Skeletal muscle satellite cell (primary cell): Measurements from ENCODE around the gene GYG1.
"Not testable (repeated sequence)": the region's sequence is repeated elsewhere in the genome, so short reads cannot be mapped to it uniquely, and the experiment has no call there.

Experiments used
- H3K27me3 ChIP-seq: 2 replicates; pipeline ENCODE4 v1.7.0; 2013; ENCODE audit warnings: low read length; ENCODE audit not compliant: control insufficient read depth, insufficient read depth
- H3K36me3 ChIP-seq: 2 replicates; pipeline ENCODE4 v1.7.0; 2013; ENCODE audit warnings: mild to moderate bottlenecking, control low read depth, low read length; ENCODE audit not compliant: insufficient read depth
- H3K4me1 ChIP-seq: 2 replicates; pipeline ENCODE4 v1.7.0; 2013; ENCODE audit warnings: low read length; ENCODE audit not compliant: control insufficient read depth, insufficient read depth
- H3K4me2 ChIP-seq: 2 replicates; pipeline ENCODE4 v1.7.0; 2013; ENCODE audit warnings: mild to moderate bottlenecking, low read length
- H3K4me3 ChIP-seq: 2 replicates; pipeline ENCODE4 v1.7.0; 2013; ENCODE audit warnings: low read length
- H3K9ac ChIP-seq: 2 replicates; pipeline ENCODE4 v1.7.0; 2013; ENCODE audit warnings: mild to moderate bottlenecking, low read depth, low read length, moderate library complexity
- H3K9me3 ChIP-seq: replicated peaks from 2 replicates; pipeline ENCODE4 v1.7.0; 2013; ENCODE audit warnings: mild to moderate bottlenecking, control low read depth, low read length

Gene GYG1

DNA sequence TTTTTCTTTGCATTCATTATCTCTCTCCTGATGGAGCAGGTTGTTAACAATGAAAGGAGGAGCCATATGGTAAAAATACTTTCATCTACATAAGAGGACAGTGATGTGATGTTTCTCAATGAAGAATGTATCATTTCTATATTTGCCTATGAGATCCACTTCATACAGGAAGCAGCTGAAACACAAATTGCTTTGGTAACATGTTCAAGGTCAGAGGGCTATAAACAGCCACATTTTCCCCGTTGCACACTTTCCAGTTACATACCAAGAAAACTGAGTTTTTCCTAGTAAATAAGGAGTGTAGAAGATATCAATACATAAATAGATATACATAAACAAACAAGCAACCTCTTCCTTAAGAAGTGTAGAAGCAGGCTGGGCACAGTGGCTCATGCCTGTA is 32.6 kb upstream of the GYG1 start:
- Histone ChIP-seq H3K9me3 (no peaks in the 10 kb centered on the region), H3K27me3 (no peaks in the 10 kb centered on the region), H3K4me2 (no peak overlapping the region), H3K9ac (no peak overlapping the region), H3K4me3 (no peak overlapping the region), H3K36me3 (no peaks in the 10 kb centered on the region), H3K4me1 (peaks cover 10% of the 10 kb centered on the region)

DNA sequence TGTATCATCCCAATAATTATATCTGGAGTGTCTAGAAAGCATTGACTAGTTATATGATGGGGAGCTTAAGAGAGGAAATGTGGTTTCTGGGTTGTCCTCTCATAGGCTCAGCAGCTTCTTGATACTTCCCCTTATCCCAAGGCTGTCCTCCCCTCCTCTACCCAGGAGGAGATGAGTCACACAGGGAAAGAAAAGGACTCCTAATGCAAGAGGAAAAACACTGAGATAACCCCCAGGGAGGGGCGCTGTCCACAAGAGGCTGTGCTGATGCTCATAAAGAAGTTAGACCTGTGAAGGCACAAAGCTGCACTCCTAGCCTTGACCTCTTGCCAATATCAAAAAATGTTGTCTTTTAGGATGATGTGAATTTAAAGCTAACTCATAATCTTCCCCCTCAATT is 28.8 kb upstream of the GYG1 start:
- Histone ChIP-seq H3K9ac (no peak overlapping the region), H3K4me3 (no peak overlapping the region), H3K36me3 (no peaks in the 10 kb centered on the region), H3K9me3 (no peaks in the 10 kb centered on the region), H3K4me1 (no peaks in the 10 kb centered on the region), H3K27me3 (no peaks in the 10 kb centered on the region), H3K4me2 (no peak overlapping the region)

DNA sequence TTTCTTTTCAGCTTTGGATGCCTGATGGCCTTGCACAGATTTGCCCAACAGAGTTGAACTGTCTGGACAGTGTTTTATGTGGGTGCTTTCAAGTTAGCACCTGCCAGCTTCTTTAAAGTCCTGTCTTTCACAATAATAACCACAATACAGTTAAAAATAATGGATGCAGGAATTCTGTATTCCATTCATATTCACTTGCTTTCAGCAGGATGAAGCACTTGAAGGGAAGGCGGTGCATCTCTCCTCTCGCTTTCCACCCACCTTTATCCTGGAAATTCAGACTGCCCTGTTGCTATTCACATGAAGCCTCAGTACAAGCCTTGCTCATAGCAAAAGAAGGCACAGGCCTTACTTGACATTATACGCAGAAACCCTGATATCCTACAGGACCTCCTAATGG is 26.5 kb upstream of the GYG1 start:
- no peaks in the 10 kb centered on the region for H3K4me1 ChIP-seq
- H3K4me2 ChIP-seq, result no peak overlapping the region
- H3K9ac ChIP-seq, result no peak overlapping the region
- H3K9me3 ChIP-seq, result no peaks in the 10 kb centered on the region
- no peaks in the 10 kb centered on the region for H3K27me3 ChIP-seq
- H3K4me3 ChIP-seq, result no peak overlapping the region
- H3K36me3 ChIP-seq, result no peaks in the 10 kb centered on the region

DNA sequence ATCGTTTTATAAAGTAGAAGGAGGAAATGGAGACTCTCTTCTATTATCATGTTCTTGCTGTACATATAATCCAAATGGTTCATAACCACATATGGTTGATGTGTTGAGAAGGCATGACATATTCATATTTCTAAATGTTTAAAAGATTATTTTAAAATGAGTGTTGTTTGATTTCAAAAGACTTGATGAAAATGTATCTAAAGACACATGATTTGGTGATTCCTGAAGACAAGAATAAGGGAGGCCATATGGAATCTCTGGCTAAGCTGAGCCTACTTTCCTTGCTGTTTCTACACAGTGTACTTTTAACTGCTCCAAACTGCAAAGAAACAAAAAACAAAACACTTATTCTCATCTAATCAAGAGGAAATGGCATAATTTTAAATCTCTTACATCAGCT is 23.0 kb upstream of the GYG1 start:
- Histone ChIP-seq H3K4me3 (no peak overlapping the region), H3K9ac (no peak overlapping the region), H3K4me2 (no peak overlapping the region), H3K9me3 (no peaks in the 10 kb centered on the region), H3K27me3 (no peaks in the 10 kb centered on the region), H3K4me1 (peaks cover 6% of the 10 kb centered on the region), H3K36me3 (no peaks in the 10 kb centered on the region)

GRCh38 chr3:148970271-148970670 is 21.1 kb upstream of the GYG1 start:
- Histone ChIP-seq H3K9me3 (no peaks in the 10 kb centered on the region), H3K27me3 (no peaks in the 10 kb centered on the region), H3K36me3 (no peaks in the 10 kb centered on the region), H3K4me3 (no peak overlapping the region), H3K9ac (no peak overlapping the region), H3K4me1 (peaks cover 7% of the 10 kb centered on the region), H3K4me2 (no peak overlapping the region)

DNA sequence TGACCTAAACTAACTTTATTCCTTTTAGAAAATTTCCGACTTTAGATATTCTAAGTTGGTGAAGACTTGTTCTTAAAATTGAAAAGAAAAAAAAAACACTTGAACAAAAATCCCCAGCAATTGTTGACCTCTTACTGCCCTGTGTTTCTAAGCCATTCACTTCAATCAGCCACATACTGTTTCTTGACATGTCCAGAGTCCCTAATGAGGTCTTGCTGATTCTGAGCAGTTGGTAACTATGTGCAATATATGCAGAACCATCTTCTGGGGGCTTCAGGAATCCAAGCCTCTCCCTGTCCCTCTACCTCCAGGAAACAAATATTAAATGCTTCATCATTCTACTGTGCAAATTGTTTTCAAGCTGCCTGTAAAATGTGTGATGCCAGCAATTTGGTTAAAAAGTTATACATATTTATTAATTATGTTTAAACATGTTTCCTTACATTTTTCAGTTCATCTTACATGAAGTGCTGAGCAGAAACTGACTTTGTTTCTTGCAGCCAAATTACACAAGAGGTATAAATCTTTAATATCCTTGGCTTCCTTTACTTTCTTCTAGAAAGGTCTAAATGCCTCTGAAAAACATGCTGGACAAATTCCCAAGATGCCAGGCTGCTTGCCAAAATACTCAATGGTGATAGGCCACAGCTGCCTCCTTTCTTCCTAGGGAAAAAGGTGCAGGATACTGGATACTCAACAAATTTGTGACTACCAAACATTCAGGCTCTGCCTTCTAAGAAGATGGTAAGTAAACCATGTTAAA is 19.8 kb upstream of the GYG1 start:
- H3K4me1 ChIP-seq, result peaks cover 14% of the 10 kb centered on the region

GRCh38 chr3:148974726-148975125 is 16.6 kb upstream of the GYG1 start:
- no peaks in the 10 kb centered on the region for H3K27me3 ChIP-seq
- H3K9me3 ChIP-seq, result no peaks in the 10 kb centered on the region
- H3K36me3 ChIP-seq, result no peaks in the 10 kb centered on the region
- H3K4me3 ChIP-seq, result peak overlapping the region; percentile 68
- peak overlapping the region; percentile 66 for H3K9ac ChIP-seq
- H3K4me1 ChIP-seq, result peaks cover 14% of the 10 kb centered on the region
- peak overlapping the region; percentile 80 for H3K4me2 ChIP-seq

More for the DNA sequence above, 19.8 kb upstream of the GYG1 start:
- no peaks in the 10 kb centered on the region for H3K36me3 ChIP-seq
- no peaks in the 10 kb centered on the region for H3K27me3 ChIP-seq
- H3K4me2 ChIP-seq, result no peak overlapping the region
- no peaks in the 10 kb centered on the region for H3K9me3 ChIP-seq
- no peak overlapping the region for H3K4me3 ChIP-seq
- H3K9ac ChIP-seq, result no peak overlapping the region

GRCh38 chr3:148975248-148975647 is 16.1 kb upstream of the GYG1 start:
- Histone ChIP-seq H3K4me1 (peaks cover 14% of the 10 kb centered on the region), H3K36me3 (no peaks in the 10 kb centered on the region), H3K9ac (peak overlapping the region; percentile 66), H3K9me3 (no peaks in the 10 kb centered on the region), H3K4me3 (peak overlapping the region; percentile 68), H3K4me2 (peak overlapping the region; percentile 80), H3K27me3 (no peaks in the 10 kb centered on the region)

DNA sequence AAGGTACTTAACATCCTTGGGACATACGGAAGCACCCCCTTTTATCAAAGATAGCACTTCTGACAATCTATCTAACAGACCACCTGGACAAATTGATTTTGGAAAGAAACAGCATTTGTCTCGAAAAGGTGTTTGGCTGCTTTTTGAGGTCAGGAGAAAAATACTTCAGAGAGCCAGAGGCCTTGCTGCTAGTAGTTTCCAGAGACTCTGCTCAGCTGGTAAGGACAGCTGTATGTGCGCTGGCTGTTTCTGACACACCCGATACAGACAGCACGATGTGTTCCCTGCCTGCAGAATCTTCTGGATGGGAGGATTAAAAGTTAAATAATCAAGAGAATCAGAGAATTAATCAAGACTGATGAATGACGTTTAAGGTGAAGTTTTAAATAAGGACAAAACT is 15.6 kb upstream of the GYG1 start:
- H3K36me3 ChIP-seq, result no peaks in the 10 kb centered on the region
- peak overlapping the region; percentile 80 for H3K4me2 ChIP-seq
- peaks cover 14% of the 10 kb centered on the region for H3K4me1 ChIP-seq
- H3K27me3 ChIP-seq, result no peaks in the 10 kb centered on the region
- H3K4me3 ChIP-seq, result no peak overlapping the region
- no peaks in the 10 kb centered on the region for H3K9me3 ChIP-seq
- H3K9ac ChIP-seq, result peak overlapping the region; percentile 66

DNA sequence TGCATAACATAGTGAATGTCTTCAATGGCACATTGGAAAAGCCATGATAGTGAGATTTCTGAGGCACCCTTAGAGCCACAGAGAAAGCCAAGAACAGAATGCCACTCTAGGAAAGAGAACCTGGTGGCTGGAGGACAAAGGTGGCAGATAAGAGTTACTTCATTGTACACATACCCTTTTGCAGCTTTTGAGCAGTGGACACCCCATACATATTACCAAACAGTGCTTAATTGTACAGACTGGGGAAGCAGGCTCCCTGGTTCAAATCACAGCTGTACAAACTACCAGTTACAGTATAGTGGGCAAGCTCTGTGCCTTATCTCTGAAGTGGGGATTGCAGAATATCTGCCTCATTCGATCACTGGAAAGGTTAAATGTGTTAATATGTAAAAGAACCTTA is 10.1 kb upstream of the GYG1 start:
- H3K27me3 ChIP-seq, result no peaks in the 10 kb centered on the region
- no peaks in the 10 kb centered on the region for H3K36me3 ChIP-seq

GRCh38 chr3:148987551-148987950 is 3.8 kb upstream of the GYG1 start:
- not testable (repeated sequence) for H3K9me3 ChIP-seq, H3K36me3 ChIP-seq, H3K4me3 ChIP-seq, H3K4me2 ChIP-seq, H3K9ac ChIP-seq, H3K27me3 ChIP-seq
- H3K4me1 ChIP-seq, result peaks cover 14% of the 10 kb centered on the region

More for the DNA sequence above, 10.1 kb upstream of the GYG1 start:
- no peak overlapping the region for H3K9ac ChIP-seq
- H3K4me3 ChIP-seq, result no peak overlapping the region
- H3K4me2 ChIP-seq, result no peak overlapping the region
- H3K9me3 ChIP-seq, result no peaks in the 10 kb centered on the region
- no peaks in the 10 kb centered on the region for H3K4me1 ChIP-seq

GRCh38 chr3:148990236-148990635 is 1.1 kb upstream of the GYG1 start:
- Histone ChIP-seq H3K4me1 (peaks cover 19% of the 10 kb centered on the region), H3K36me3 (peaks cover 6% of the 10 kb centered on the region), H3K9me3 (no peaks in the 10 kb centered on the region), H3K27me3 (no peaks in the 10 kb centered on the region), H3K4me3 (no peak overlapping the region), H3K4me2 (peak overlapping the region; percentile 91), H3K9ac (no peak overlapping the region)
